Measurements from ENCODE around the gene SYNGR1.

DNA sequence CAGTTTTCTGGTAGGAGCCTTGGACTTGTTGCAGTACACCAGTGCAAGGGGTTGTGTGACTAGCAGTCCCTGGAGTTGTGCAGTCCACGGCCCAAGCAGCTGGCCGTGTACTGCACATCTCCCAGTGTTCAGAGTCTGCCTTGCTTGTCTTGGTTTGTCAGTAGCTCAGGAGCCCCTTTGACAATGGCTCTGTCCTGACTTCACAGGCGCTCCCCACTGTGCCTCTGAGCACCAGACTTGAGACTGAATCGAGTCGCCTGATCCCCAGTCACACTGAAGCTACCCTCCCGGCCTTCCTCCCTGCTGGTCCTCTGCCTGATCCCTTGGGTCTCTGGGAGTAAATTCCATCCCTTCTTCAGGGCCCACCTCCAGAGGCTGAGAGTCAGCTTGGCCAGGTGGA lies 19.4 kb downstream of the SYNGR1 start:
- TF ChIP-seq CTCF (IDR thresholded peaks at IDR 0.05) (no peak), POLR2AphosphoS5 (IDR thresholded peaks at IDR 0.05) (no peak), POLR2A (IDR thresholded peaks at IDR 0.05) (no peak)

All from stomach (tissue), 4 donors.